Loucy (cell line): ENCODE results near the gene PRR5.

Experiments
- EZH2phosphoT487 ChIP-seq: fragments of 200-600 bp; IDR thresholded peaks from 2 replicates; pipeline ENCODE4 v1.6.1; 2018; ENCODE audit warnings: antibody characterized with exemption, mild to moderate bottlenecking, moderate library complexity, borderline replicate concordance
- TF ChIP-seq, protein P1 (sequence below): fragments of 200-600 bp; sonication (generic); conservative IDR thresholded peaks from 2 replicates; pipeline ENCODE4 v1.5.1; 2014; ENCODE audit warnings: mild to moderate bottlenecking, antibody characterized with exemption, low read length

GRCh38 chr22:44730022-44730393 is 28.0 kb downstream of the PRR5 start:
- TF ChIP-seq, protein P1, sequence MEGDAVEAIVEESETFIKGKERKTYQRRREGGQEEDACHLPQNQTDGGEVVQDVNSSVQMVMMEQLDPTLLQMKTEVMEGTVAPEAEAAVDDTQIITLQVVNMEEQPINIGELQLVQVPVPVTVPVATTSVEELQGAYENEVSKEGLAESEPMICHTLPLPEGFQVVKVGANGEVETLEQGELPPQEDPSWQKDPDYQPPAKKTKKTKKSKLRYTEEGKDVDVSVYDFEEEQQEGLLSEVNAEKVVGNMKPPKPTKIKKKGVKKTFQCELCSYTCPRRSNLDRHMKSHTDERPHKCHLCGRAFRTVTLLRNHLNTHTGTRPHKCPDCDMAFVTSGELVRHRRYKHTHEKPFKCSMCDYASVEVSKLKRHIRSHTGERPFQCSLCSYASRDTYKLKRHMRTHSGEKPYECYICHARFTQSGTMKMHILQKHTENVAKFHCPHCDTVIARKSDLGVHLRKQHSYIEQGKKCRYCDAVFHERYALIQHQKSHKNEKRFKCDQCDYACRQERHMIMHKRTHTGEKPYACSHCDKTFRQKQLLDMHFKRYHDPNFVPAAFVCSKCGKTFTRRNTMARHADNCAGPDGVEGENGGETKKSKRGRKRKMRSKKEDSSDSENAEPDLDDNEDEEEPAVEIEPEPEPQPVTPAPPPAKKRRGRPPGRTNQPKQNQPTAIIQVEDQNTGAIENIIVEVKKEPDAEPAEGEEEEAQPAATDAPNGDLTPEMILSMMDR = no peak
- TF ChIP-seq EZH2phosphoT487 = no peak
